GM11168 (cell line): ENCODE results near the gene KIF23.

Source experiments
- in situ Hi-C: fragments of 300-500 bp; cut with MboI; formaldehyde crosslinking; loops from one replicate; pipeline ENCODE4 v1.12.0; 2022; ENCODE audit warnings: low sequenced_read_pairs; ENCODE audit not compliant: unreplicated experiment

KIF23 gene

GRCh38 chr15:69482686-69483256, 68.6 kb downstream of the KIF23 start:
- in situ Hi-C loops = no loop called here

GRCh38 chr15:69484837-69485236, 70.7 kb downstream of the KIF23 start:
- in situ Hi-C loops = no loop called here

- in situ Hi-C loops = no loop called here
Measured at GRCh38 chr15:69486481-69487110, 72.4 kb downstream of the KIF23 start.

GRCh38 chr15:69489073-69489571, 75.0 kb downstream of the KIF23 start:
- in situ Hi-C loops = no loop called here

GRCh38 chr15:69490356-69491037, 76.3 kb downstream of the KIF23 start:
- in situ Hi-C loops = no loop called here

GRCh38 chr15:69491038-69491505, 76.9 kb downstream of the KIF23 start:
- in situ Hi-C loops = no loop called here

- in situ Hi-C loops = no loop called here
Measured at GRCh38 chr15:69493406-69493805, 79.3 kb downstream of the KIF23 start.

- in situ Hi-C loops = no loop called here
Measured at GRCh38 chr15:69496001-69496400, 81.9 kb downstream of the KIF23 start.

- in situ Hi-C loops = no loop called here
Measured at GRCh38 chr15:69497076-69497475, 82.9 kb downstream of the KIF23 start.

GRCh38 chr15:69497667-69498066, 83.5 kb downstream of the KIF23 start:
- in situ Hi-C loops = no loop called here
